Measurements from ENCODE around the gene TWSG1.

Gene TWSG1

DNA sequence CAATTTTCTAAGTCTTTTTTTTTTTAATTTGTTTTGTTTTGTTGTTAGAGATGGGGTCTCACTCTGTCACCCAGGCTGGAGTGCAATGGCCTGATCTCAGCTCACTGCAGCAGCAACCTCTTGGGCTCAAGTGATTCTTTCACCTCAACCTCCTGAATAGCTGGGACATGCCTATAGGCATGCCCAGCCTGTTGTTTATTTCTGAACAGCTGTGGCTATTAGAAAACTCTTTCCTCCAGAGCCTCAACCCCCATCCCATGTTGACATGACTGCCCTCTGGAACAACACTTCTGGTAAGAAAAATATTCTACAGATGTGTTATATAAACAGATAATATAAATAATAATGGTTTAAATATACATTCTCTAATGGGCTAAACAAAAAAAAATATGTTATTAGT lies 44.4 kb upstream of the TWSG1 start:
- Histone ChIP-seq H3K79me1 (replicated peaks; ENCODE audit: low read length, poor library complexity, severe bottlenecking) (no peaks in the 10 kb centered on the region), H2BK5ac (ENCODE audit: low read depth, low read length, poor library complexity, severe bottlenecking) (no peak overlapping the region), H3K27me3 (ENCODE audit: control insufficient read depth in 1 of 2, insufficient read depth in 1 of 2, low read length in 2 of 2) (no peaks in the 10 kb centered on the region), H2AFZ (ENCODE audit: low read depth, low read length) (no peak overlapping the region), H2BK120ac (ENCODE audit: low read depth, low read length) (no peak overlapping the region), H2AK5ac (ENCODE audit: low read length, severe bottlenecking) (no peak overlapping the region), H3K23ac (ENCODE audit: low read length in 2 of 2) (no peak overlapping the region), H3K9me3 (ENCODE audit: control insufficient read depth, low read length) (peaks cover 3% of the 10 kb centered on the region), H4K8ac (ENCODE audit: low read length) (no peak overlapping the region), H3K4me2 (ENCODE audit: low read length, poor library complexity, severe bottlenecking) (no peak overlapping the region), H2BK12ac (ENCODE audit: low read length in 2 of 2) (no peak overlapping the region), H3K9ac (ENCODE audit: low read length) (no peak overlapping the region), H4K91ac (ENCODE audit: low read length) (no peak overlapping the region), H3K4ac (ENCODE audit: low read depth in 1 of 2, low read length in 2 of 2) (no peak overlapping the region), H2BK15ac (ENCODE audit: low read depth, poor library complexity, severe bottlenecking) (no peak overlapping the region), H3K4me3 (ENCODE audit: insufficient read depth in 1 of 2, low read depth in 1 of 2, low read length in 2 of 2) (no peak overlapping the region), H3K36me3 (ENCODE audit: control insufficient read depth in 1 of 2, insufficient read depth in 2 of 2, low read depth in 1 of 2, low read length in 2 of 2) (no peaks in the 10 kb centered on the region), H3K27ac (ENCODE audit: low read length, poor library complexity, severe bottlenecking) (peak overlapping the region; percentile 54), H3K4me1 (ENCODE audit: control insufficient read depth, insufficient read depth, low read depth, low read length) (no peaks in the 10 kb centered on the region), H3K14ac (ENCODE audit: low read length in 2 of 2) (no peak overlapping the region), H3K18ac (ENCODE audit: low read depth in 1 of 2, low read length in 2 of 2) (no peak overlapping the region)
- peak; percentile 68 for DNase-seq

- Histone ChIP-seq H3K27me3 (ENCODE audit: control insufficient read depth in 1 of 2, insufficient read depth in 1 of 2, low read length in 2 of 2) (no peaks in the 10 kb centered on the region), H3K23ac (ENCODE audit: low read length in 2 of 2) (no peak overlapping the region), H2BK5ac (ENCODE audit: low read depth, low read length, poor library complexity, severe bottlenecking) (no peak overlapping the region), H3K9ac (ENCODE audit: low read length) (no peak overlapping the region), H3K4me3 (ENCODE audit: insufficient read depth in 1 of 2, low read depth in 1 of 2, low read length in 2 of 2) (no peak overlapping the region), H2AFZ (ENCODE audit: low read depth, low read length) (no peak overlapping the region), H2BK15ac (ENCODE audit: low read depth, poor library complexity, severe bottlenecking) (no peak overlapping the region), H4K8ac (ENCODE audit: low read length) (no peak overlapping the region), H2AK5ac (ENCODE audit: low read length, severe bottlenecking) (no peak overlapping the region), H3K4me2 (ENCODE audit: low read length, poor library complexity, severe bottlenecking) (no peak overlapping the region), H4K91ac (ENCODE audit: low read length) (no peak overlapping the region), H3K18ac (ENCODE audit: low read depth in 1 of 2, low read length in 2 of 2) (peak overlapping the region in 1 of 2 experiments; percentile 64), H3K4me1 (ENCODE audit: control insufficient read depth, insufficient read depth, low read depth, low read length) (no peaks in the 10 kb centered on the region), H3K9me3 (ENCODE audit: control insufficient read depth, low read length) (peaks cover 3% of the 10 kb centered on the region), H2BK12ac (ENCODE audit: low read length in 2 of 2) (no peak overlapping the region), H3K36me3 (ENCODE audit: control insufficient read depth in 1 of 2, insufficient read depth in 2 of 2, low read depth in 1 of 2, low read length in 2 of 2) (no peaks in the 10 kb centered on the region), H3K4ac (ENCODE audit: low read depth in 1 of 2, low read length in 2 of 2) (no peak overlapping the region), H3K14ac (ENCODE audit: low read length in 2 of 2) (no peak overlapping the region), H3K79me1 (replicated peaks; ENCODE audit: low read length, poor library complexity, severe bottlenecking) (no peaks in the 10 kb centered on the region), H2BK120ac (ENCODE audit: low read depth, low read length) (no peak overlapping the region), H3K27ac (ENCODE audit: low read length, poor library complexity, severe bottlenecking) (no peak overlapping the region)
- no peak for DNase-seq
- whole genome bisulfite sequencing = 93% methylated on average over 2 of the region's 2 CpGs
These were observed 42.5 kb upstream of the TWSG1 start for GRCh38 chr18:9292047-9292446.

GRCh38 chr18:9293948-9294347 lies 40.6 kb upstream of the TWSG1 start:
- no peak overlapping the region for H3K4me3 ChIP-seq (ENCODE audit: insufficient read depth in 1 of 2, low read depth in 1 of 2, low read length in 2 of 2)
- WGBS = 71% methylated on average over 1 of the region's 1 CpG

DNA sequence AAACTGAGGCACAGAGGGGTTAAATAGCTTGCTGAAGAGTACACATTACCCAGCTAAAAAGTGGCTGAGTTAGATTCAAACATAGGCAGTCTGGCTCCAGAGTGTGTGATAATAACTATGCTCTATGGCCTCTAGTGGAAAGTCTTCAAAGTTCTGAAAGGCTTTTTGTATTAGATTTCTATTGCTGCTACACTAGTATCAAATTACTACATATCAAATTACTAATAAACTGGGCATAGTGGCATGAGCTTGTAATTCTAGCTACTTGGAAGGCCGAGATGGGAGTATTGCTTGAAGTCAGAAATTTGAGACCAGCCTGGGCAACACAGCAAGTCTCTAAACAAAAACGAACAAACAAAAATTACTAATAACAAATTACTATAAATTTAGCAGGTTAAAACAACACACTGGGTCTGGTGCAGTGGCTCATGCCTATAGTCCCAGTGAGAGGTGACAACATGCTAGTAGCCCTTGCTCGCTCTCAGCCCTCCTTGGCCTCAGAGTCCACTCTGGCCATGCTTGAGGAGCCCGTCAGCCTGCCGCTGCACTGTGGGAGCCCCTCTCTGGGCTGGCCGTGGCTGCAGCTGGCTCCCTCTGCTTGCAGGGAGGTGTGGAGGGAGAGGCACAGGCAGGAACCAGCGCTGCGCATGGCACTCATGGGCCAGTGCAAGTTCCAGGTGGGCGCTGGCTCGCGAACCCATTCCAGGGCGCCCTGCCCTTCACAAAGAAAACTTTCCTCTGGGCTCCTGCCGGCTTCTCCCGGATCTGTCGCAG lies 38.2 kb upstream of the TWSG1 start:
- Histone ChIP-seq H2BK15ac (ENCODE audit: low read depth, poor library complexity, severe bottlenecking) (no peak overlapping the region), H3K14ac (ENCODE audit: low read length in 2 of 2) (peak overlapping the region in 1 of 2 experiments; percentile 59), H3K4me3 (ENCODE audit: insufficient read depth in 1 of 2, low read depth in 1 of 2, low read length in 2 of 2) (no peak overlapping the region), H3K79me1 (replicated peaks; ENCODE audit: low read length, poor library complexity, severe bottlenecking) (no peaks in the 10 kb centered on the region), H2AFZ (ENCODE audit: low read depth, low read length) (no peak overlapping the region), H2BK5ac (ENCODE audit: low read depth, low read length, poor library complexity, severe bottlenecking) (no peak overlapping the region), H2BK120ac (ENCODE audit: low read depth, low read length) (no peak overlapping the region), H3K9me3 (ENCODE audit: control insufficient read depth, low read length) (peaks cover 3% of the 10 kb centered on the region), H3K4me2 (ENCODE audit: low read length, poor library complexity, severe bottlenecking) (no peak overlapping the region), H3K23ac (ENCODE audit: low read length in 2 of 2) (no peak overlapping the region), H3K27ac (ENCODE audit: low read length, poor library complexity, severe bottlenecking) (no peak overlapping the region), H4K91ac (ENCODE audit: low read length) (no peak overlapping the region), H2AK5ac (ENCODE audit: low read length, severe bottlenecking) (no peak overlapping the region), H3K36me3 (ENCODE audit: control insufficient read depth in 1 of 2, insufficient read depth in 2 of 2, low read depth in 1 of 2, low read length in 2 of 2) (no peaks in the 10 kb centered on the region), H3K4me1 (ENCODE audit: control insufficient read depth, insufficient read depth, low read depth, low read length) (no peaks in the 10 kb centered on the region), H2BK12ac (ENCODE audit: low read length in 2 of 2) (no peak overlapping the region), H3K27me3 (ENCODE audit: control insufficient read depth in 1 of 2, insufficient read depth in 1 of 2, low read length in 2 of 2) (no peaks in the 10 kb centered on the region), H3K9ac (ENCODE audit: low read length) (no peak overlapping the region), H3K4ac (ENCODE audit: low read depth in 1 of 2, low read length in 2 of 2) (no peak overlapping the region), H4K8ac (ENCODE audit: low read length) (no peak overlapping the region), H3K18ac (ENCODE audit: low read depth in 1 of 2, low read length in 2 of 2) (no peak overlapping the region)
- 94% methylated on average over 15 of the region's 15 CpGs for WGBS
- no peak for DNase-seq

More at GRCh38 chr18:9293948-9294347, 40.6 kb upstream of the TWSG1 start:
- Histone ChIP-seq H3K27me3 (ENCODE audit: control insufficient read depth in 1 of 2, insufficient read depth in 1 of 2, low read length in 2 of 2) (no peaks in the 10 kb centered on the region), H3K14ac (ENCODE audit: low read length in 2 of 2) (no peak overlapping the region), H3K79me1 (replicated peaks; ENCODE audit: low read length, poor library complexity, severe bottlenecking) (no peaks in the 10 kb centered on the region), H3K9ac (ENCODE audit: low read length) (no peak overlapping the region), H3K23ac (ENCODE audit: low read length in 2 of 2) (no peak overlapping the region), H2BK5ac (ENCODE audit: low read depth, low read length, poor library complexity, severe bottlenecking) (no peak overlapping the region), H4K91ac (ENCODE audit: low read length) (no peak overlapping the region), H2BK120ac (ENCODE audit: low read depth, low read length) (no peak overlapping the region), H2BK12ac (ENCODE audit: low read length in 2 of 2) (no peak overlapping the region), H4K8ac (ENCODE audit: low read length) (no peak overlapping the region), H2AK5ac (ENCODE audit: low read length, severe bottlenecking) (no peak overlapping the region), H3K4ac (ENCODE audit: low read depth in 1 of 2, low read length in 2 of 2) (no peak overlapping the region), H3K4me2 (ENCODE audit: low read length, poor library complexity, severe bottlenecking) (no peak overlapping the region), H3K18ac (ENCODE audit: low read depth in 1 of 2, low read length in 2 of 2) (no peak overlapping the region), H3K36me3 (ENCODE audit: control insufficient read depth in 1 of 2, insufficient read depth in 2 of 2, low read depth in 1 of 2, low read length in 2 of 2) (no peaks in the 10 kb centered on the region), H2BK15ac (ENCODE audit: low read depth, poor library complexity, severe bottlenecking) (no peak overlapping the region), H2AFZ (ENCODE audit: low read depth, low read length) (no peak overlapping the region), H3K4me1 (ENCODE audit: control insufficient read depth, insufficient read depth, low read depth, low read length) (no peaks in the 10 kb centered on the region), H3K27ac (ENCODE audit: low read length, poor library complexity, severe bottlenecking) (no peak overlapping the region), H3K9me3 (ENCODE audit: control insufficient read depth, low read length) (peaks cover 3% of the 10 kb centered on the region)
- no peak for DNase-seq
